Right atrium auricular region (tissue), 2 donors: ENCODE data around the gene PSORS1C1. TPM values are rescaled to one million over a fixed set of nuclear protein-coding genes. Genes with fewer than 3 reads are reported as not detected.

ENCODE experiments used
- DNase-seq: peaks from one replicate; pipeline ENCODE4 v3.0.0-alpha.2; 2019; ENCODE audit warnings: low spot score
- H3K27ac ChIP-seq, 2 donors: fragments of 200-600 bp; sonication (generic); 1 replicate in 1 of 2; 2 replicates in 1 of 2; pipeline ENCODE4 v1.5.1; 2016 to 2019
- H3K27me3 ChIP-seq, 2 donors: fragments of 200-600 bp; sonication (generic); one replicate each; pipeline versions ENCODE4 v1.5.1 to v1.6.0; 2017 to 2019
- H3K36me3 ChIP-seq: fragments of 200-600 bp; sonication (generic); one replicate; pipeline ENCODE4 v1.5.1; 2016
- H3K4me1 ChIP-seq, 2 donors: fragments of 200-600 bp; sonication (generic); one replicate each; pipeline versions ENCODE4 v1.5.1 to v1.6.0; 2017 to 2019
- H3K4me3 ChIP-seq, 2 donors: fragments of 200-600 bp; sonication (generic); 1 replicate in 1 of 2; 2 replicates in 1 of 2; pipeline ENCODE4 v1.5.1; 2017 to 2019; ENCODE audit warnings: mild to moderate bottlenecking in 1 of 2, moderate library complexity in 1 of 2
- H3K9me3 ChIP-seq, 2 donors: fragments of 200-600 bp; sonication (generic); one replicate each; pipeline ENCODE4 v1.5.1; 2019
- total RNA-seq, 2 donors: library from RNA; depleted of rRNA; stranded (reverse); fragments of >200 nt; gene quantifications; one replicate each; pipeline ENCODE4 v1.1.0, GENCODE V29; 2016
- TF ChIP-seq, protein P1 (sequence below), 2 donors: fragments of 200-600 bp; sonication (generic); IDR thresholded peaks; one replicate each; pipeline ENCODE4 v1.5.1; 2019; ENCODE audit warnings: antibody characterized with exemption in 2 of 2

Gene PSORS1C1
- total RNA-seq, 2 donors from 2014 or later = 0.33 to 1.5 TPM

DNA sequence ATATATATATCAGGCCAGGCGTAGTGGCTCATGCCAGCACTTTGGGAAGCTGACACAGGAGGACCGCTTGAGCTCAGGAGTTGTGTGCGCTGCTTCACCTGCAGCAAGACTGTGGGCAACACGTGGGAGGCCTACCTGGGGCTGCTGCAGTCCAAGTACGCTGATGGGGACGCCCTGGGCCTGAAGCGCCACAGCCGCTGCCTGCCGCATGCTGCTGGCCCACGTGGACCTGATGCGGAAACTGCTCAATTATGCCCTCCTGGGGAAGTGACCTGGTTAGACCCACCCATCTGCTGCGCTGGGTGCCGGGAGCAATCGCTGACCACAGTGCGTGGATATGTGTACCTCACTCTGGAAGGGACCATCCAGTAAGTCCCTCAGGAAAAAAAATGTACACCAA is 26.0 kb downstream of the PSORS1C1 start:
- H3K36me3 ChIP-seq = peaks cover 7% of the 10 kb centered on the region
- no peak for DNase-seq
- no peak overlapping the region for H3K4me3 ChIP-seq
- TF ChIP-seq, protein P1, sequence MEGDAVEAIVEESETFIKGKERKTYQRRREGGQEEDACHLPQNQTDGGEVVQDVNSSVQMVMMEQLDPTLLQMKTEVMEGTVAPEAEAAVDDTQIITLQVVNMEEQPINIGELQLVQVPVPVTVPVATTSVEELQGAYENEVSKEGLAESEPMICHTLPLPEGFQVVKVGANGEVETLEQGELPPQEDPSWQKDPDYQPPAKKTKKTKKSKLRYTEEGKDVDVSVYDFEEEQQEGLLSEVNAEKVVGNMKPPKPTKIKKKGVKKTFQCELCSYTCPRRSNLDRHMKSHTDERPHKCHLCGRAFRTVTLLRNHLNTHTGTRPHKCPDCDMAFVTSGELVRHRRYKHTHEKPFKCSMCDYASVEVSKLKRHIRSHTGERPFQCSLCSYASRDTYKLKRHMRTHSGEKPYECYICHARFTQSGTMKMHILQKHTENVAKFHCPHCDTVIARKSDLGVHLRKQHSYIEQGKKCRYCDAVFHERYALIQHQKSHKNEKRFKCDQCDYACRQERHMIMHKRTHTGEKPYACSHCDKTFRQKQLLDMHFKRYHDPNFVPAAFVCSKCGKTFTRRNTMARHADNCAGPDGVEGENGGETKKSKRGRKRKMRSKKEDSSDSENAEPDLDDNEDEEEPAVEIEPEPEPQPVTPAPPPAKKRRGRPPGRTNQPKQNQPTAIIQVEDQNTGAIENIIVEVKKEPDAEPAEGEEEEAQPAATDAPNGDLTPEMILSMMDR (IDR thresholded peaks at IDR 0.05) = no peak
- no peak overlapping the region for H3K27ac ChIP-seq
- peaks cover 0 to 27% of the 10 kb centered on the region in 2 donors for H3K4me1 ChIP-seq
- H3K9me3 ChIP-seq = no peaks in the 10 kb centered on the region
- no peaks in the 10 kb centered on the region for H3K27me3 ChIP-seq

DNA sequence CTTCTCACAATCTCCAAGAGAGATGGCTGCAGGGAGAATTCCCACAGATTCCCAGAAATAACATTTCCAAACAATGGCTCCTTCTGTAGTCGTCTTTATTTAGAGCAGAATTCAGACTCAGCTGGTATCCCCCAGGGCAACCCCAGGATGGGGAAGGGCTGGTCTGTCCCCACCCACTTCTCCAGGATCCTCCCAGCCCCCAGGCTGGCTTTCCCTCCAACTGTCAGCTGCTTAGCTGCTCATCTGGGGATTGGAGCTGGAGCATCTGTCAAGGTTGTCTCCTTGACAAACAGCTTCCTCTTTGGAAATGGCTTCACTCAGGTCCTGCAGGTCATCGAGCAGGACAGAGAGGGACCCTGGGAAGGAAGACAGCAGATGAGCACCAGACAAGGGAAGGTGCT is 27.8 kb downstream of the PSORS1C1 start:
- Histone ChIP-seq H3K4me1 (peaks cover 0 to 25% of the 10 kb centered on the region in 2 donors), H3K27ac (peak overlapping the region in 1 of 2 donors; percentile 25), H3K36me3 (peaks cover 7% of the 10 kb centered on the region), H3K27me3 (no peaks in the 10 kb centered on the region), H3K4me3 (no peak overlapping the region), H3K9me3 (no peaks in the 10 kb centered on the region)
- no peak for DNase-seq
- TF ChIP-seq, protein P1 (IDR thresholded peaks at IDR 0.05) = no peak

DNA sequence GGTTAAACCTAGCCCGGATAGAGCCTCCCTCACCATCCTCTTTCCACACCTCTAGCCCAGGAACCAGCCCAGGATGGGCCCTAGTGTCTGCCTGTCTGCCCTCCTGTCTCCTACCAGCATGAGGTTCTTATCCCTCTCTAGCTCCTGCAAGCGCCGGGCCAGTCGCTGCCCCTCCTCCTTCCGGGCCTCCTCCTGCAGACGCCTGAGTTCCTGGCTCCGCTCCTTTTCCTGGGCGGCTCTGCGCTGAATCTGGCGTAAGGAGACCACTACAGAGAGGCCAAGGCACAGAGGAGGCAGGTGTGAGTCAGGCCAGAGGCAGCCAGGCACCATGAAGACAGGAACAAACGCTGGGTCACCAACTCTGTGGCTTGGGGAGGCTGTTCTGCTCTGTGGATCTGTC is 28.5 kb downstream of the PSORS1C1 start:
- peaks cover 7% of the 10 kb centered on the region for H3K36me3 ChIP-seq
- H3K9me3 ChIP-seq = no peaks in the 10 kb centered on the region
- H3K27ac ChIP-seq = peak overlapping the region in 1 of 2 donors; percentile 40
- TF ChIP-seq, protein P1 (IDR thresholded peaks at IDR 0.05) = no peak
- peak; percentile 74 for DNase-seq
- no peaks in the 10 kb centered on the region for H3K27me3 ChIP-seq
- H3K4me1 ChIP-seq = peaks cover 0 to 18% of the 10 kb centered on the region in 2 donors
- no peak overlapping the region for H3K4me3 ChIP-seq

DNA sequence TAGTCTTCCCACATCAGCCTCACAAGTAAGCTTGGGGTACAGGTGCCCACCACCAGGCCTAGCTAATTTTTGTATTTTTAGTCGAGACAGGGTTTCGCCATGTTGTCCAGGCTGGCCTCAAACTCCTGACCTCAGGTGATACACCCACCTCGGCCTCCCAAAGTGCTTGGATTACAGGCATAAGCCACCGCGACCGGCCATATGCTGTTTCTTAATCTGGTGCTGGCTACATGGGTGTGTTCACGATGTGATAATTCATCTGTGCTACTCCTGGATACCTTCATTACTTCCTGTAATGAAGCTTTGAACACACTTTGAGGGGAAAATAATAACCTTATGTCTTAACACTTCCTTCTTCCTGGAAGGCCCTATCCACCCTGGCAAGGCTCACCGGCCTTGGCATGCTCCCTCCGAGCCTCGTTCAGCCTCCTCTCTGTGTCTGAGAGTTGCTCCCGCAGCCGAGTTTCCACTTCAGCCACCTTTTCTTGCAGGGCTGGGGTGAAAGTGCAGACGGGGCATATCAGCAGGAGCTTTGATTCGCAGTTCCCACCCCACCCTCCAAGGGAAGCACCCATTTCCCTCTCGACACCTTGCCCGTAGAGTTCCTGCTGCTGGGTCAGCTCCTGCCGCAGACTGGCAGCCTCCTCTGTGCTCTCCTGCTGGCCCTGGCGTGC is 29.8 kb downstream of the PSORS1C1 start:
- Histone ChIP-seq H3K36me3 (peaks cover 7% of the 10 kb centered on the region), H3K27ac (no peak overlapping the region), H3K9me3 (no peaks in the 10 kb centered on the region), H3K27me3 (no peaks in the 10 kb centered on the region), H3K4me3 (no peak overlapping the region), H3K4me1 (peaks cover 0 to 14% of the 10 kb centered on the region in 2 donors)
- no peak for DNase-seq
- TF ChIP-seq, protein P1 (IDR thresholded peaks at IDR 0.05) = no peak

DNA sequence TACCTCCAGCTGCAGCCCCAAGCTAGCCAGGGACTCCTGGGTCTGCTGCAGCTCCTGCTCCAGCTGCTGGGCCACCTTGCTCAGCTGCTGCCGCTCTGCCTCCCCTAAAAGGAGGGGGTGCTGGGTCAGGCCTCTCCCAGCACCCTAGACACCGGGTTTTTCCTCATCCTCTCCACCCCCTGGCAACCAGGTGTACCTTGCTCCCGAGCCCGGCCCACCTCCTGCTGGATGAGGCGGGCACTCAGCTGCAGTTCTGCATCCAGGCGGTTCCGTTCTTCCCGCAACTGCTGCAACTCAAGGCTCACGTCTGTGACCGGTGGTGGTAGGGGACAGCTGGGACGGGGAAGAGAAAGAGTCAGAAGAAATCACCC is 30.4 kb downstream of the PSORS1C1 start:
- no peak overlapping the region for H3K4me3 ChIP-seq
- no peak for DNase-seq
- H3K27ac ChIP-seq = no peak overlapping the region
- H3K4me1 ChIP-seq = peaks cover 0 to 13% of the 10 kb centered on the region in 2 donors
- H3K9me3 ChIP-seq = no peaks in the 10 kb centered on the region
- H3K36me3 ChIP-seq = peaks cover 11% of the 10 kb centered on the region
- H3K27me3 ChIP-seq = no peaks in the 10 kb centered on the region
- TF ChIP-seq, protein P1 (IDR thresholded peaks at IDR 0.05) = no peak

DNA sequence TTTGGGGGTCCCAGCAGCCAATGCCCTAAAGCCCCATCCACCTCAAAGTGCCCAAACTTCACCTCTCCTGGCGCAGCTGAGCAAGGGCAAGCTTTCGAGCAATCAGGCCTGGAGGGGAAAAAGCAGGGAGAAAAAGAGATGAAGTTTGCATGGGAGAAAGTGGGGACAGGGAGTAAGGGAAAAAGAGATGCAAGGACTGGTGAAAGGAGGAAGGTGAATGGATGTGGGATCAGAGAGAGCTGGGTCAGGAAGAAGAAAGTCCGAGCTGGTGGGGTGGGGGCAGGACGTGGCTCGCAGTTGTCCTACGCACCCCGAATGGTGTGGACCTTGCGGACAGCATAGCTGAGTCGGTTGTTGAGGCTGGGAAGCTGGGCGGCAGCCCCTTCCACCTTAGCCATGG is 30.8 kb downstream of the PSORS1C1 start:
- no peaks in the 10 kb centered on the region for H3K27me3 ChIP-seq
- peaks cover 0 to 13% of the 10 kb centered on the region in 2 donors for H3K4me1 ChIP-seq
- H3K9me3 ChIP-seq = no peaks in the 10 kb centered on the region
- H3K27ac ChIP-seq = no peak overlapping the region
- peaks cover 15% of the 10 kb centered on the region for H3K36me3 ChIP-seq
- no peak for DNase-seq
- TF ChIP-seq, protein P1 (IDR thresholded peaks at IDR 0.05) = no peak
- no peak overlapping the region for H3K4me3 ChIP-seq
